ENCODE measurements around the gene CREBBP. TPM values are rescaled to one million over a fixed set of nuclear protein-coding genes. Genes with fewer than 3 reads are reported as not detected.

Gene CREBBP
- polyA plus RNA-seq, 1 of the 3 experiments (the other 2 are of a cell fraction) = 5.7 TPM

DNA sequence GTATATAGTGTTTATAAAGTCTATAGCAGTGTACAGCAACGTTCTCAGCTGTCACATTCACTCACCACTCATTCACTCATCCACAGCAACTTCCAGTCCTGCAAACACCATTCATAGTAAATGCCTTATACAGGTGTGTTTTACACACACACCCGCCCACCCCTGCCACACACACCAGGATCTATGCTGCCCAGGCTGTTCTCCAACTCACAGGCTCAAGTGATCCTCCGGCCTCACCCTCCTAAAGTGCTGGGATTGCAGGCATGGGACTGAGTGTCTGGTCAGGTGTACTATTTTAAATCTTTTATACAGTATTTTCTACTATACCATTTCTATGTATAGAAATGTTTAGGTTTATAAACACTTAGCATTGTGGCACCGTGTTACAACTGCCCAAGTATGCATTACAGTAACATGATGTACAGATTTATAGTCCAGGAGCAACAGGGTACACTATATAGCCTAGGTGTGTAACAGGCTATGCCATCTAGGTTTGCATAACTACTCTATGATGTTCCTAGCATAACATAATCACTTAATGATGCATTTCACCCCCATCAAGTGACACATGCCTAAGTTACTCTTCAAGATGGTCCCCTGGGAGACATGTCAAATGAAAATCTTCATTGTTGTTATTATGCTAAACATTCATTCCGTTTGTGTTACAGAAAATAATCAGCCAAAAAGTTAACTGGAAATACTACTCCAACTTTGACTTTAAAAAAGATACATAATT lies 42.5 kb downstream of the CREBBP start:
- Histone ChIP-seq H3K9me2 (no peaks in the 10 kb centered on the region), H3K4me1 (ENCODE audit: control insufficient read depth in 1 of 2, insufficient read depth in 2 of 2, low read depth in 1 of 2, low read length in 1 of 2) (peaks cover 2 to 17% of the 10 kb centered on the region in 2 experiments; a peak in 2 of 4 replicates), H3K9me3 (0 out of 2 replicates have a peak, but pooled peaks cover 4% of the 10 kb centered on the region), H3K27ac (ENCODE audit: low read depth in 2 of 2, low read length in 1 of 2) (no peak overlapping the region), H4K20me1 (ENCODE audit: insufficient read depth) (peaks cover 93% of the 10 kb centered on the region), H3K4me2 (no peak overlapping the region), H3K36me3 (replicated peaks in 1 of 2; ENCODE audit: control insufficient read depth in 1 of 2, insufficient read depth in 2 of 2, low read length in 1 of 2) (peaks cover 2 to 34% of the 10 kb centered on the region in 2 experiments), H3K4me3 (ENCODE audit: low read depth in 2 of 2, low read length in 1 of 2) (no peak overlapping the region), H3K9ac (no peak overlapping the region), H2AFZ (ENCODE audit: low read depth) (no peak overlapping the region), H3K27me3 (ENCODE audit: insufficient read depth) (no peaks in the 10 kb centered on the region), H3K79me2 (ENCODE audit: insufficient read depth) (peaks cover 99% of the 10 kb centered on the region), H3F3A (replicated peaks; ENCODE audit: insufficient read depth) (peaks cover 17% of the 10 kb centered on the region)
- WGBS (ENCODE audit: low lambda C conversion rate) = 91% methylated on average over 5 of the region's 5 CpGs
- POLR2A ChIA-PET = interaction anchor here (1.4 kb wide), 1 partner anchor 15 kb away, joined by 3 read pairs; no protein-coding TSS in a partner anchor
- DNase-seq = no peak
- CTCF ChIA-PET = no interaction called here
- TF ChIP-seq, protein P1, sequence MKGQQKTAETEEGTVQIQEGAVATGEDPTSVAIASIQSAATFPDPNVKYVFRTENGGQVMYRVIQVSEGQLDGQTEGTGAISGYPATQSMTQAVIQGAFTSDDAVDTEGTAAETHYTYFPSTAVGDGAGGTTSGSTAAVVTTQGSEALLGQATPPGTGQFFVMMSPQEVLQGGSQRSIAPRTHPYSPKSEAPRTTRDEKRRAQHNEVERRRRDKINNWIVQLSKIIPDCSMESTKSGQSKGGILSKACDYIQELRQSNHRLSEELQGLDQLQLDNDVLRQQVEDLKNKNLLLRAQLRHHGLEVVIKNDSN (IDR thresholded peaks at IDR 0.05; ENCODE audit: borderline replicate concordance, low read depth) = no peak
- no peak for TF ChIP-seq EZH2phosphoT487 (IDR thresholded peaks at IDR 0.05; ENCODE audit: borderline replicate concordance, low read depth)
- no peak for TF ChIP-seq FOXJ3 (CRISPR knock-in tag; IDR thresholded peaks at IDR 0.05)
- no peak for TF ChIP-seq SIN3A (IDR thresholded peaks at IDR 0.05; ENCODE audit: borderline replicate concordance, low read depth, low read length)
- TF ChIP-seq NFIC (IDR thresholded peaks at IDR 0.05; ENCODE audit: borderline replicate concordance) = no peak
- TF ChIP-seq, protein P2, sequence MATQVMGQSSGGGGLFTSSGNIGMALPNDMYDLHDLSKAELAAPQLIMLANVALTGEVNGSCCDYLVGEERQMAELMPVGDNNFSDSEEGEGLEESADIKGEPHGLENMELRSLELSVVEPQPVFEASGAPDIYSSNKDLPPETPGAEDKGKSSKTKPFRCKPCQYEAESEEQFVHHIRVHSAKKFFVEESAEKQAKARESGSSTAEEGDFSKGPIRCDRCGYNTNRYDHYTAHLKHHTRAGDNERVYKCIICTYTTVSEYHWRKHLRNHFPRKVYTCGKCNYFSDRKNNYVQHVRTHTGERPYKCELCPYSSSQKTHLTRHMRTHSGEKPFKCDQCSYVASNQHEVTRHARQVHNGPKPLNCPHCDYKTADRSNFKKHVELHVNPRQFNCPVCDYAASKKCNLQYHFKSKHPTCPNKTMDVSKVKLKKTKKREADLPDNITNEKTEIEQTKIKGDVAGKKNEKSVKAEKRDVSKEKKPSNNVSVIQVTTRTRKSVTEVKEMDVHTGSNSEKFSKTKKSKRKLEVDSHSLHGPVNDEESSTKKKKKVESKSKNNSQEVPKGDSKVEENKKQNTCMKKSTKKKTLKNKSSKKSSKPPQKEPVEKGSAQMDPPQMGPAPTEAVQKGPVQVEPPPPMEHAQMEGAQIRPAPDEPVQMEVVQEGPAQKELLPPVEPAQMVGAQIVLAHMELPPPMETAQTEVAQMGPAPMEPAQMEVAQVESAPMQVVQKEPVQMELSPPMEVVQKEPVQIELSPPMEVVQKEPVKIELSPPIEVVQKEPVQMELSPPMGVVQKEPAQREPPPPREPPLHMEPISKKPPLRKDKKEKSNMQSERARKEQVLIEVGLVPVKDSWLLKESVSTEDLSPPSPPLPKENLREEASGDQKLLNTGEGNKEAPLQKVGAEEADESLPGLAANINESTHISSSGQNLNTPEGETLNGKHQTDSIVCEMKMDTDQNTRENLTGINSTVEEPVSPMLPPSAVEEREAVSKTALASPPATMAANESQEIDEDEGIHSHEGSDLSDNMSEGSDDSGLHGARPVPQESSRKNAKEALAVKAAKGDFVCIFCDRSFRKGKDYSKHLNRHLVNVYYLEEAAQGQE (IDR thresholded peaks at IDR 0.05; ENCODE audit: low read depth, low read length) = no peak
- TF ChIP-seq, protein P3, sequence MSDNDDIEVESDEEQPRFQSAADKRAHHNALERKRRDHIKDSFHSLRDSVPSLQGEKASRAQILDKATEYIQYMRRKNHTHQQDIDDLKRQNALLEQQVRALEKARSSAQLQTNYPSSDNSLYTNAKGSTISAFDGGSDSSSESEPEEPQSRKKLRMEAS (IDR thresholded peaks at IDR 0.05; ENCODE audit: low read depth) = no peak
- TF ChIP-seq, protein P4, sequence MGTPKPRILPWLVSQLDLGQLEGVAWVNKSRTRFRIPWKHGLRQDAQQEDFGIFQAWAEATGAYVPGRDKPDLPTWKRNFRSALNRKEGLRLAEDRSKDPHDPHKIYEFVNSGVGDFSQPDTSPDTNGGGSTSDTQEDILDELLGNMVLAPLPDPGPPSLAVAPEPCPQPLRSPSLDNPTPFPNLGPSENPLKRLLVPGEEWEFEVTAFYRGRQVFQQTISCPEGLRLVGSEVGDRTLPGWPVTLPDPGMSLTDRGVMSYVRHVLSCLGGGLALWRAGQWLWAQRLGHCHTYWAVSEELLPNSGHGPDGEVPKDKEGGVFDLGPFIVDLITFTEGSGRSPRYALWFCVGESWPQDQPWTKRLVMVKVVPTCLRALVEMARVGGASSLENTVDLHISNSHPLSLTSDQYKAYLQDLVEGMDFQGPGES (IDR thresholded peaks at IDR 0.05; ENCODE audit: low read depth, low read length) = no peak
- no peak for TF ChIP-seq FOXM1 (IDR thresholded peaks at IDR 0.05; ENCODE audit: low read depth)
- no peak for TF ChIP-seq RCOR1 (IDR thresholded peaks at IDR 0.05; ENCODE audit: low read length)
